RWPE1 (cell line): ENCODE results near the gene MYO1D.

Experiments
- CTCF ChIA-PET: fragments of 350-600 bp; sonication (Branson Sonifier 250); formaldehyde crosslinking; extraction: SDS; loops from one replicate; lab custom pipeline; 2021; lab: Yijun Ruan, JAX
- POLR2A ChIA-PET: fragments of 400-600 bp; formaldehyde crosslinking; extraction: SDS; loops from one replicate; lab custom pipeline; 2020; ENCODE audit warnings: antibody characterized with exemption; ENCODE audit not compliant: low non-redundant PET; lab: Yijun Ruan, JAX
- DNase-seq: peaks from one replicate; pipeline ENCODE4 v3.0.0; 2012; ENCODE audit warnings: low spot score
- H3K27ac ChIP-seq: fragments of 450-650 bp; 2 replicates; pipeline ENCODE4 v1.5.1; 2017
- TF ChIP-seq, protein P1 (sequence below): fragments of 450-650 bp; conservative IDR thresholded peaks from 2 replicates; pipeline ENCODE4 v1.5.1; 2017; ENCODE audit warnings: low read depth, mild to moderate bottlenecking

Gene MYO1D

DNA sequence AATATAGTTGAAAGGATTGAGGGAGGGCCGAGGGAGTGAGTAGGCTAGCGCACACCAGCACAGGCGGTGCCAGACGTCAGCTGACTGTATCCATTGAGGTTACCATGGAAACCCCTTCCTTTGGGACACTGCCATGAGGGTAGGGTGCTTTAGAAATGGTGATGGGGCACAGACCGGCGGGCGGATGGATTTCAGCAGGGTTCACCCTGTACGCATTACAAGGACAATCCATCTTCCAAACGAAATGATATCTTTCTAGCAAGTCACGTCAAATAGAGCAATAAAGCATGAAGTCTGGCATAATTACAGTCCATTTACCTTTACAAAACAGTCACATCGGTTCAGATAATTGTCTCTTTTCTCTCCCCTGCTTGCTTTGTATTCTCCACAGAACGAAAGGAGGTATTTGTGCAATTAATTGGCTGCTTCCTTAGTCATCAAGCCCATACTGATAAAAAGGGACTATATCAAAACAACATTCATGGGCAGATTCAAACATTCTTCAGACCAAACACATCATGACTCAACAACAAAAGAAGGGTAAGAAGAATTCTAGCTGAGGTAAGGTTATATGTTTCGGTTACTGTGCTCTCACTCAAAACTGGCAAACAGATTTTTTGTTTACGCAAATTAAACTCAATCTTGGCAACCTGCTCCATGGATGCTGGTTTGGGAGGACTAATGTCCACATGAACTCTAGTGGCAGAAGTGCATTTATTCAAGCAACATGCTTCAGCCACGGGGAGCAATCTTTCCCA is 249.5 kb downstream of the MYO1D start:
- ChIA-PET CTCF (interaction anchor here (0.7 kb wide), 1 partner anchor 250 kb away, joined by 3 read pairs; the partner anchor contains the start of gene MYO1D), POLR2A (no interaction called here)
- DNase-seq: no peak
- H3K27ac ChIP-seq: no peak overlapping the region
- TF ChIP-seq, protein P1, sequence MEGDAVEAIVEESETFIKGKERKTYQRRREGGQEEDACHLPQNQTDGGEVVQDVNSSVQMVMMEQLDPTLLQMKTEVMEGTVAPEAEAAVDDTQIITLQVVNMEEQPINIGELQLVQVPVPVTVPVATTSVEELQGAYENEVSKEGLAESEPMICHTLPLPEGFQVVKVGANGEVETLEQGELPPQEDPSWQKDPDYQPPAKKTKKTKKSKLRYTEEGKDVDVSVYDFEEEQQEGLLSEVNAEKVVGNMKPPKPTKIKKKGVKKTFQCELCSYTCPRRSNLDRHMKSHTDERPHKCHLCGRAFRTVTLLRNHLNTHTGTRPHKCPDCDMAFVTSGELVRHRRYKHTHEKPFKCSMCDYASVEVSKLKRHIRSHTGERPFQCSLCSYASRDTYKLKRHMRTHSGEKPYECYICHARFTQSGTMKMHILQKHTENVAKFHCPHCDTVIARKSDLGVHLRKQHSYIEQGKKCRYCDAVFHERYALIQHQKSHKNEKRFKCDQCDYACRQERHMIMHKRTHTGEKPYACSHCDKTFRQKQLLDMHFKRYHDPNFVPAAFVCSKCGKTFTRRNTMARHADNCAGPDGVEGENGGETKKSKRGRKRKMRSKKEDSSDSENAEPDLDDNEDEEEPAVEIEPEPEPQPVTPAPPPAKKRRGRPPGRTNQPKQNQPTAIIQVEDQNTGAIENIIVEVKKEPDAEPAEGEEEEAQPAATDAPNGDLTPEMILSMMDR: no peak

DNA sequence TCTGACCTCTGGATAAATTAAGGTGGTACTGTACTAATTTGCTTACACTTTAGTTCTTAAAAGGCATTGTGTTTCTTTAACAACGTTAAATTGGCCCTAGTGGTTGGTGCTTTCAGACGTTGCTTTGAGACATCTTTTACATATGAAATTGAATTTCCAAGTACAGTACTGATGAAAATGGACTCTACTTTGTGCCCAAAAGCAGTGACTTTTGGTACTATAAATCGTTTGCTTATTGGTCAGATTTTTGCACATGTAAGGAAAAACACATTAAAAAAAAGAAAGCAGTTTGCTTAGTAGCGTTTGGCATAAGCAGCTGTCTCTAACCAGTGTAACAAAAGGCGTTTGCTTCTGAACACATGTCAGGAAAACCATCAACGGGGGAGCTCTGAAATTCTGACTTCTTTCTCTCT is 250.5 kb downstream of the MYO1D start:
- CTCF ChIA-PET: interaction anchor here (0.7 kb wide), 1 partner anchor 251 kb away, joined by 3 read pairs; the partner anchor contains the start of gene MYO1D
- H3K27ac ChIP-seq: no peak overlapping the region
- TF ChIP-seq, protein P1: no peak
- DNase-seq: no peak
- POLR2A ChIA-PET: no interaction called here

DNA sequence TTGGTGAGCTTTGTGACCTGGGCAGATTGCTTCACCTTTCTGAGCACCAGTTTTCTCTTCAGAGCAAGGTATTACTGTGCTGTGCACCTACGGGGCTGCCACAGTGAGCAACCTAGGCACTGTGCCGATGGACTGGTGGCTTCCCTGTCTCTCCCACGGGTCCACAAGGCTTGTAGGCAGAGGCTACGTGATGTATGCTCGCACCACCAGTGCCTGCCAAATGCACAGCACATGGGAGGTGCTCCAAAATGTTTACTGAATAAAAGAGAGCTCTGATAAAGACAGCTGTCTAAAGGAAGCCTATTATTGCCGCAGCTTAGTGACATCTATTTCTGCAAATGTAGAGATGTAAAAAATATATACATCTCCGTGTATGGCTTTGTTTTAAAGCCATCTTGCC is 251.0 kb downstream of the MYO1D start:
- TF ChIP-seq, protein P1: no peak
- POLR2A ChIA-PET: no interaction called here
- CTCF ChIA-PET: no interaction called here
- DNase-seq: no peak
- H3K27ac ChIP-seq: no peak overlapping the region

DNA sequence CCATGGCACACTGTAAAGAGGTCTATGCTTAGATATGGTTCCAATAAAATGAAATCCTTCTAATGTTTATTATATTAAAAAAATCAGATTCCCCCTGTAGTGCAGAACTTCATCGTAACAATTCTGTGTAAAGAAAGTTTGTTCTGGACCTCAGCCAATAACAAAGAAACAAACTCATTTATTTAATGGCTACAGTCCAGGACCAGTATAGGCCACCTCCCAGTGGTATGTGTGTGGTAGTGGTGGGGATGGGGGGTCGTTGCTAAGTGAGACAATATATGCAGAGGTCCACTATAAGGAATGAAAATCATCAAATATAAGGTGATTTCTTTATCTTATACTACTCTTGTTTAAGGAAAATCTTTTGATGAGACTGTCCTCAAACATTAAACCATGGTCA is 253.7 kb downstream of the MYO1D start:
- no peak overlapping the region for H3K27ac ChIP-seq
- CTCF ChIA-PET: no interaction called here
- POLR2A ChIA-PET: no interaction called here
- TF ChIP-seq, protein P1: no peak
- no peak for DNase-seq

DNA sequence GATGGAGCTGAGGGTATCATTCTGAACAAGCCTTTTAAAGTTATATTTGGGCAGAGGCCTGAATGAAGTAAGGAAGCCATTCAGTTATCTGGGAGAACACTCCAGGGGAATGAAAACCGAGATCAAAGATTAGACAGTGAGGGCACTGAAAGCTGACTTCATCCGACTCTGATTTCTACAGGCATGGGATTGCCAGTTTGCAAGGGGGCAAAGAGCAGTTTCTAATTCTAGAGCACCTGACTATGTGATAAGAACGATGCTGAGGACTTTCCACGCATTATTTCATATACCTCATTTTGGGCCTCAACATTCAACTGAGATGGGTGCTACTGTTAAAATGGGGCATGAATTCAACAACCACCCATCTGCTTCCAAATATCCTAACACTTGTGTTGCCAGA is 254.4 kb downstream of the MYO1D start:
- no peak overlapping the region for H3K27ac ChIP-seq
- CTCF ChIA-PET: no interaction called here
- TF ChIP-seq, protein P1: no peak
- POLR2A ChIA-PET: no interaction called here
- no peak for DNase-seq

DNA sequence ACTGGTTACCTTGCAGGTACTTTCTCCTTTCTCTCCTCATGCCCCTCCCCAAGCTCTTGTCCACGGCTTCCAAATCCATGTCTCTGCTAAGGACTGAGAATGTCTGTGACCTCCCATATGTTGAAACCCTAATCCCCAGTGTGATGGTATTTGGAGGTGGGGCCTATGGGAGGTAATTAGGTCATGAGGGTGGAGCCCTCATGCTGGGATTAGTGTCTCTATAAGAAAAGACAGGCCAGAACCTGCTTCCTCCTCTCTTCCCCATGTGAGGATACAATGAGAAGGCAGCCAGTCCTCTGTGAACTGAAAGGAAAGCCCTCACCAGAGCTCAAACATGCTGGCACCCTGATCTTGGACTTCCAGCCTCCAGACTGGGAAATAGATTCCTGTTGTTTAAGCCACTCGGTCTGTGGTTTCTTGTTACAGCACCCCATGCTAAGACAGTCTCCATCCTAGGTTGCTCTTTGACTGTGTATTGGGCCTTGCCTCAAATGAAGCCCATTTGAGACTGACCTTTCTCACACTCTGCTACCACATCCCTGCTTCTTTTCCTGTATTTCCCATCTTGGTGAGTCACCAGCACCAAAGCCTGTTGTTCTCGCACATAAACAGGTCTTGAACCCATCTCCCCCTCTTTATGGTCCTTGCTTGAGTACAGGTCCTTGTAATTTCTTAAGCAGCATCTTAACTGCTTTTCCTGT is 255.2 kb downstream of the MYO1D start:
- DNase-seq: peak; percentile 42
- POLR2A ChIA-PET: no interaction called here
- CTCF ChIA-PET: no interaction called here
- TF ChIP-seq, protein P1: no peak
- H3K27ac ChIP-seq: peak overlapping the region; percentile 28; the same call in 1 of the 2 replicates
